NCI-H1417 (cell line): ENCODE measurements around the gene CHIC2.
"Not testable (repeated sequence)": the region's sequence is repeated elsewhere in the genome, so short reads cannot be mapped to it uniquely, and the experiment has no call there.

ENCODE experiments used
- DNase-seq, 3 experiments: peaks; one replicate each; lab custom pipeline; 2025; lab: John Stamatoyannopoulos, UW

CHIC2 gene

GRCh38 chr4:54061067-54061466 is 3.3 kb downstream of the CHIC2 start:
- no peak for DNase-seq

GRCh38 chr4:54060116-54060515 is 4.3 kb downstream of the CHIC2 start:
- no peak for DNase-seq

GRCh38 chr4:54058171-54058570 is 6.2 kb downstream of the CHIC2 start:
- no peak for DNase-seq

- DNase-seq = no peak
These were observed 8.0 kb downstream of the CHIC2 start for GRCh38 chr4:54056360-54056759.

- no peak for DNase-seq
These were observed 8.9 kb downstream of the CHIC2 start for GRCh38 chr4:54055494-54055893.

GRCh38 chr4:54054501-54054900 is 9.9 kb downstream of the CHIC2 start:
- DNase-seq = no peak

- DNase-seq = not testable (repeated sequence)
These were observed 11.1 kb downstream of the CHIC2 start for GRCh38 chr4:54053322-54053721.

GRCh38 chr4:54050214-54050904 is 14.0 kb downstream of the CHIC2 start:
- no peak for DNase-seq

- DNase-seq = not testable (repeated sequence)
These were observed 20.8 kb downstream of the CHIC2 start for GRCh38 chr4:54043630-54044029.

GRCh38 chr4:54041933-54042332 is 22.5 kb downstream of the CHIC2 start:
- DNase-seq = no peak

- no peak for DNase-seq
These were observed 23.3 kb downstream of the CHIC2 start for GRCh38 chr4:54041100-54041499.

GRCh38 chr4:54038056-54038455 is 26.3 kb downstream of the CHIC2 start:
- no peak for DNase-seq

GRCh38 chr4:54036184-54036583 is 28.2 kb downstream of the CHIC2 start:
- DNase-seq = no peak

GRCh38 chr4:54032558-54033135 is 31.8 kb downstream of the CHIC2 start:
- DNase-seq = peak in 1 of 3 experiments; percentile 27

GRCh38 chr4:54027311-54027710 is 37.1 kb downstream of the CHIC2 start:
- DNase-seq = no peak

GRCh38 chr4:54025582-54025981 is 38.8 kb downstream of the CHIC2 start:
- no peak for DNase-seq

GRCh38 chr4:54023019-54023418 is 41.4 kb downstream of the CHIC2 start:
- DNase-seq = not testable (repeated sequence)

GRCh38 chr4:54017974-54018373 is 46.4 kb downstream of the CHIC2 start:
- no peak for DNase-seq

GRCh38 chr4:54017308-54017707 is 47.1 kb downstream of the CHIC2 start:
- DNase-seq = peak in 1 of 3 experiments; percentile 61

GRCh38 chr4:54016504-54016903 is 47.9 kb downstream of the CHIC2 start:
- DNase-seq = peak; percentile 37 to 97 (median 49)

- DNase-seq = peak in 2 of 3 experiments; percentile 36 to 77
These were observed 48.9 kb downstream of the CHIC2 start for GRCh38 chr4:54015423-54016030.

- DNase-seq = peak in 1 of 3 experiments; percentile 46
These were observed 49.7 kb downstream of the CHIC2 start for GRCh38 chr4:54014666-54015160.

- DNase-seq = no peak
These were observed 53.2 kb downstream of the CHIC2 start for GRCh38 chr4:54011201-54011600.
